ENCODE results near the gene ITPKA.

The ITPKA gene

DNA sequence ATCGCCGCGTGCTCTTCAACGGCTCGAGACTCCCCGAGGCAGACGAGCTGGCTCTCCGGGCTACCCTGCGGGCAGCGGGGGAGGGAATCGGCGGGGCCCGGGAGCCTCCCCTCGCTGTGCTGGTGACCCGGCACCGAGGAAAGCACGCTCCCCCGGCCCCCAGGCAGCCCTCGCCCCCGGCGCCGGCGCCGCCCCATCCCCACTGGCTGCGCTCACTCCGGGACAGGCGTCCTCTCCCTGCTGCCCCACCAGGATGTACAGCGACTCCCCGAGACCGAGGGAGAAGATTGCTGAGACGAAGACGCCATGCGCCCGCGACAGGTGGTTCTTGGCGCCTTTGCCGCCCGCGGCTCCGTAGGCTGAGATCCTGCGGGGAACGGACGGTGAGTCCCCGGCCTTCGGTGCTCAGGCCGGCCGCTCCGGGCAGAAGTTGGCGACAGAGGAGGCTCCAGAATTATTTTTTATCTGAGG, 18.3 kb downstream of the ITPKA start:
- DNase-seq = no peak

DNA sequence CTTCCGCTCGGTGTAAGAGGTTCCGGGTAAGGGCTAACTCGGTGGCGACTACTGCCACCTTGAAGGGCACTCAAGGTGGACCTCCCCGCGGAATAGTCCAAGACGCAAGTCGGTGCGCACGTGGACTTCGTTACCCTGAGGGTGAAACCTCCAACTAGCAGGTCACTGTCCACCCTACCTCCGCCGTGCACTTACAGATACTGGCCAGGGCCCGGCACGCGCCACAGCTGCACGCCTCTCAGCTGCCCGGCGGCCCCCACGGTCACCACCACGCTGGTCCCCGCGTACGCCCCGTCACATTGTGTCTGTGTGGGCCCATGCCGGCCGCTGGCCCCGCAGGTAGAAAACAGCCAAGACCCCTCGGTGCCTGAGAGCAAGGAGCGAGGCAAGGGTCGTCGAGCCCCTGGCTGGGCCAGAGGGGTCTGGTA, 18.9 kb downstream of the ITPKA start:
- DNase-seq = no peak

DNA sequence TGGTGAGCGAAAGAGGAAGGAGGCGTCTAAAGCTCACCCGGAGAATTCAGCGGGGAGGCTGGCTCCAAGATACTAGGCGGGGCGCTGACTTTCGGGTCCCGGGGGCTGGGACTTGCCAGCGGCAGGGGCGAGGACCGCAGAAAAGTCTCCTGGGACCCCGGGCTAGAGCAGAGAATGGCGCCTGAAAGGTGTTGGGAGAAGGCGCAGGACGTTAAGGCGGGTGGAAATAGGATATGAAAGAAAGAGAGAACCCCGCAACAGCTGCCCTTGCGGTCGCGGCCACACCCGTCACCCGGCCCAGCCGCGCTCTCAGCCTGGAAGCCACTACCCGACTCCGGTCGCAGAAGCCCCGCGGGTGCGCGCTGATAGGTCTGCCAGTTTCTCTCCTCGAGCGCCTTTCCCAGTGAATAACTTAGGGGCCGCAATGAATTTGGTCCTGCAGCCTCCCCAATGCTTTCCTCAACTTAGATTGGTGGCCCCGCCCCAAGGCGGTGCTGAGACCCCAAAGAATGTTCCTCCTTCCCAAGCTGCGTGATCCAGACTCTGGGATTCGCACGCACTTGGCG, 19.3 kb downstream of the ITPKA start:
- DNase-seq = no peak

DNA sequence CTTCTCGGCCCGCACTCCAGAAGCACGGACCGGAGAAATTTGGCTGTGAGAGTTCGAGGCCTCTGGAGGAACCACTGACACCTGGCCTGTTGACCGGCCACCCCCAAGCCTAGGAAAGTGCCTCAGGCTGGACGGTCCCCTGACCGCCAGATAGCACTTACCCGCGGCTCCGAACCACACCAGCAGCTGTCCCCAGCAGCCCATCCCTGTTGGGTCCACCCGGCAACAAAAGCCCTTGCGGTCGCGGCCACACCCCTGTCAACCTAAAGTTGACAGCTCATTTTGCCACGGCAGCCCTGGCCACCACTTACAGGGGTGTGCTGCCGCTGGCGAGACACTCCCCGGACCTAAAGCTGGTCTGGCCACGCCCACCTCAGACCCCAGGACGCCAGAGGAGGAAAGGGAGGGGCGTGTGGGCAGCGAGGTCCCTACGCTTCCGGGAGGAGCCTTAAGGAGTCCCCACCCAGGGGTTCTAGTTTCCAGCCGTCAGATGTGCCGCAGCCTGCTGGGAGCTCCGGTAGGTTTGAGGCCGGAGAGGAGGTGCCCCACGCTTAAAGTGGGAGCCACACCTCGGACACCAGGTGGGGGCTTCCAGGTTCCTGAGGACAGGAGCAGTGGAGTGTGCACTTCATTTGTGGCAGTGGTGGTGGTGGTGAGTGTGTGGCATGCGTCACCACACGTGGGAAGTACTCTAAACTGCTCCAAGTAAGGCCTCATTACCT, 20.0 kb downstream of the ITPKA start, which contains the start of gene LTK:
LTK (minus strand) TSS at position 322 of the 722 bp plus-strand sequence; CDS start at position 204, 118 bp downstream.
- peak; percentile 22 for DNase-seq

DNA sequence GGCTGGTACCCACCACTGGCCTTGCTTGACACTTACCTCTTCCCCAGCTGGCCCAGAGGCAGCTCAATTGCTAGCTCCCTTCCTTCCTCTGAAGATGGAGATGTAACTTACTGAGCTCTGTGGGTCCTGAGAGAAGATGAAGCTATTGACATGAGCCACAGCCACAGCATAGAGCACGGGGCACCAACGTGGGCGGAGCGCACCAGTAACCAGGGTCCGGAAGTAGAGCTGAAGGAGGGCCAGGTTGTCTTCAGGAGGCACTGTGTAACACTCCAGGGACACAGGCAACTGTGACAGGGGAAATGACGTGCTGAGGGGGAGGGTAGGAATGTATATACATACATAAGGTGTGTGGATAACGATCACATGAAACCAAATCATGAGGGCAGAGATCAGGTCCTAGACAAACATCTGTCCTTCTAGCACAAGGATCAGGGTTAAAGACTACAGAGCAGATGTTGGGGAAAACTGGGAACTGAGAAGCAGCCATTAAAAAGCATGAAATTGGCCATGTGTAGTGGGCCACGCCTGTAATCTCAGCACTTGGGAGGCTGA, 24.3 kb downstream of the ITPKA start:
- no peak for DNase-seq

DNA sequence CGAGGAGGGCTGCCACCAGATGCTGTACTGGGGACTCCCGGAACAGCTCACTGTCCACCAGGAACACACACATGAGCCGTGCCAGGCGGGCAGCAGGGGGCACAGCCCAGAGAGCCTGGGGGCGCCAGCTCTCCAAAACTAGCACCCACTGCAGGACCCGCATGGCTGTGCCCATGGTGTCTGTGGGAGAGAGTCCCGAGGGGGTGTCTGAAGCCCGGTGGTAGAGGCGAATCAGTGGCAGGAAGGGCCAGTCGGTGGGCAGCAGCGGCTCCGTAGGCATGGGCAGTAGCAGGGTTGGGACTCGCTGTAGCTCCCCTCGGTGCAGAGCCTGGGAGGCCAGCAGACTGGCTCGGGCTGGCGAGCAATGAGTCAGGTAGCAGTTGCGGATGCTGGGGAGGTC, 27.0 kb downstream of the ITPKA start:
- no peak for DNase-seq

DNA sequence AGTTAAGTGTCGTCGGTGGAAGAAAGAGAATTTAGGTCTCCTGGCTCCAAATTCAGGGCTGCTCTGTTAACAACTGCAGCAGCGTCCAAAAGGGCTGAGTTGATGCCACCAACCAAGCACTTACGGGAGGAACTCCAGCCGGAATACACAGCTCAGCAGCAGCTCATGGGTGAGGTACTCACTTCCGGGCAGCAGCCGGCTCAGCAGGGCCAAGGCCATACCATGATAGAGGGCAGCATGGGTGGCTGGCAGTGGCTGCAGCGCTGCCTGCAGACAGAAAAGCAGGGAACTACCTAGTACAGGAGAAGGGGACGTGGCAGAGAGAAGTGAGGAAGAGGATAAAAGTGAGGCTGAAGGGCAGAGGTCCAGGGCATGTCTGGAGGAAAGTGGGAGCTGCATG, 27.9 kb downstream of the ITPKA start:
- no peak for DNase-seq

DNA sequence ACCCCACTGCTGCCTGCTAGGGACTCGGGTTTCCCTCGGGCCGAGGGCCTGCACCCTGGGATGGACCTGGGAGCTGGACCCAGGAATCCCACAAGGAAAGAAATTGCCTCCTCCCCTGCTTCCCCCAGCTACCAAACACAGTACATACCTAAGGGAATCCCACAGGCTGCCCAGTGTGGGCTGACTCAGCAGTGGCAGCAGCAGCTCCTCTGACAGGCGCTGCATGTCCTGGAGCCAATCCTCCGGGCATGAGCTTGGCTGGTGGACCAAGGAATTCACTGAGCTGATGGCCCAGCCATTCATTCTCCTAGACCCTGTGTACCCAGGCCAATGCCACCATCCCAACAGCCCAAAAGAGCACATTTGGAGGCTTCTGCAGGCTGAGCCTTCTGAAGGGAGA, 29.4 kb downstream of the ITPKA start:
- DNase-seq = no peak

DNA sequence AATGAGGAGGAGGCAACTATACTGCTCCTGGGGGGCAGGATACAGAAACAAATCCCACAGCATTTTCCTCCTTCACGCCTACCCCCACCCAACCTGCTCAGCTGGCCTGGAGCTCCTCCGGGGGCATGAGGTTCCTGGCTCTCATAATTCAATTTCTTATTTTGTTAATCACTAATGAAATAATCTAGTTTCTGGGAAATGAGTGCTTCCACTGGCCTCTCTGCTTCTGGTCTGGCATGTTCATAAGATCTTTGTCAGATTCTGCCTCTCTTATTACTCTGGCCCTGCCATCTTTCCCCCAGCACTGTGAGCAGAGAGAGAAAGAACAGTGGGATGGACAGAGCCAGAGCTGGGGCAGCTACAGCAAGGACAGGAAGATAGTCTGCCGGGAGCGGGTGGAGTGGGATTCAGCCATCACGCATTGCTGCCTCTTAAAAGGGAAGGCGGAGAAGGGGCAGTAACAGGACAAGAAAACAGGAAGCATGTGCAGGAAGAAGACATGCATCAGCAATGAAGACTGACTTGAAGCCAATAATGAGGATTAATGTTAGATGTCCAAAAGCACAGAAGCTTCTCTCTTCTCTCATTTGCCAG, 36.8 kb downstream of the ITPKA start:
- DNase-seq = no peak

DNA sequence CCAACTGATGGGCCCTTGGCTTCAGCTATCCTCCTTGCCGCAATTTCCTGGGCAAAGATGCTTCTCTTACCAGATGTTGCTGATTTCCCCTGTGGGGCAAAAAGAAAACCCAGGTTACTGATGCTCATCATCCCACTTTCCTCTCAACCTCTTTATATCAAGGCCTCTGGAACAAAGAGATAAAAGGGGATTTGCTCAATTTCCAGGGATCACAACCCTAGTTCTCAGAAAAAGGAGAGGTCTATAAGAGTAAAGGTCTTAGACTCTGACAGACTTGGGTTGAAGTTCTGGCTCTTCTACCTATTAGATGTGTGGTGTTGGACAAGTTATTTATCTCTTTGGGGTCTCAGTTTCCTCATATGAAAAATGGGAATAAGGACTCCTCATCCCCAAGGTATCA, 41.9 kb downstream of the ITPKA start:
- no peak for DNase-seq

DNA sequence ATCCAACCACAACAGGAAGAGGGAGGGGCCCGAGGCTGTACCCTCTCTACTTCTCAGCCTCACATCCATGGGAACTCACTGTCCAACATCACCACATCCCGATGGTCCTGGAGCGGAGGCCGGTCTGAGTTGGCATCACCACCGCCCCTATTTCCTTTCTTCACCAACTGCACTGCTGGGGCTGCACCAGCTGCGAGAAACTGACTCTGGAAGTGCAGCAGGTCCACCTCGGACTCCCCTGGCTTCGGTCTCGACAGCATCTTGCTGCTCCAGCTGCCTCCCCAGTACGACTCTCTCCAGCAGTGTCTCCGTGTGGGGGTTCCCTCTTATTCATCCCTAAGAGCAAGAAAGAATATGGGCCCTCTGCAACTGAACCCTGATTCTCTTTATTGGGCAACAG, 43.2 kb downstream of the ITPKA start:
- no peak for DNase-seq

DNA sequence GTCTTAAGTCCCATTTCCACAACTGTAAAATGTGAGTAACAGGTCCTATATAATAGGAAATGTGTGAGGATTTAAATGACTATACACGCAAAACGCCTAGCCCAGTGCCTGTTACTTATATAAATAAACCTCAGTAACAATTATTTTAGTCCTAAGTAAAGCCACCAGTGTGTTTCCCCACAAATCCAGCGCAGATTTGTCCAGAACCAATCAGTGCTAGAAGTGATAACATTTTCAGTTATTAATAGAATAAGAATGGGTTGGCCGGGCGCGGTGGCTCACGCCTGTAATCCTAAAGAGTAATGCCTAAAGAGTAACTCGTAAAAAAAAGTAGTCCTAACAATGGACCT, 49.8 kb downstream of the ITPKA start:
- no peak for DNase-seq

DNA sequence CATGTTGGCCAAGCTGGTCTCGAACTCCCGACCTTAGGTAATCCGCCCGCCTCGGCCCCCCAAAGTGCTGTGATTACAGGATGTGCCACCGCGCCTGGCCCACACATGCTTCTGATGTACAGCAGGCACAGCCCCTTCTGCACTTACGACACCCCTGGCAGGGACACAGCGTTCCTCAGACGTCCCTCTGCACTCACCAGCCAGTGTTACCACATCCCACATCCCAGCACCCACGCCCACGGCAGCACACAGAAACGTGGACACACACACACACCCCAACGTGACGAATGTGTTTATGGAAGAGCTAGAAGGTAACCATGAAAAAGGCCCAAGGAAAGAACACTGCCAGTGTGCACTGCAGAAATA, 51.0 kb downstream of the ITPKA start:
- DNase-seq = peak; percentile 5

DNA sequence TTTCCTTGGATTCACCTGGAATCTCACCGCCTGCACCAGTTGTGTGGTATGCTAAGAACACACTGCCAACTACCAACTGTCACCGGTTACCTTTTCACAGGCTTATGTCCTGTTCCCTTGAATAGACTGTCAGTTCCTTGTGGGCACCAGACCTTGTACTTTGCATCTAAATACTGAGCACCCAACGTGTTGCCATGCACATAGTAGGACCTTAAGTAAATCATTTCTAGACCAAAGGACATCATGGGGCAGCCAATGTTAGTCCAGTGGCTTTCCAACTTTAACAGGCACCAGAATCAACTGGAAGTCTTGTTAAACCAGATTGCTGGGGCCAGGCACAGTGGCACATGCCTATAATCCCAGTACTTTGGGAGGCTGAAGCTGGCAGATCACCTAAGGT, 51.5 kb downstream of the ITPKA start:
- no peak for DNase-seq

DNA sequence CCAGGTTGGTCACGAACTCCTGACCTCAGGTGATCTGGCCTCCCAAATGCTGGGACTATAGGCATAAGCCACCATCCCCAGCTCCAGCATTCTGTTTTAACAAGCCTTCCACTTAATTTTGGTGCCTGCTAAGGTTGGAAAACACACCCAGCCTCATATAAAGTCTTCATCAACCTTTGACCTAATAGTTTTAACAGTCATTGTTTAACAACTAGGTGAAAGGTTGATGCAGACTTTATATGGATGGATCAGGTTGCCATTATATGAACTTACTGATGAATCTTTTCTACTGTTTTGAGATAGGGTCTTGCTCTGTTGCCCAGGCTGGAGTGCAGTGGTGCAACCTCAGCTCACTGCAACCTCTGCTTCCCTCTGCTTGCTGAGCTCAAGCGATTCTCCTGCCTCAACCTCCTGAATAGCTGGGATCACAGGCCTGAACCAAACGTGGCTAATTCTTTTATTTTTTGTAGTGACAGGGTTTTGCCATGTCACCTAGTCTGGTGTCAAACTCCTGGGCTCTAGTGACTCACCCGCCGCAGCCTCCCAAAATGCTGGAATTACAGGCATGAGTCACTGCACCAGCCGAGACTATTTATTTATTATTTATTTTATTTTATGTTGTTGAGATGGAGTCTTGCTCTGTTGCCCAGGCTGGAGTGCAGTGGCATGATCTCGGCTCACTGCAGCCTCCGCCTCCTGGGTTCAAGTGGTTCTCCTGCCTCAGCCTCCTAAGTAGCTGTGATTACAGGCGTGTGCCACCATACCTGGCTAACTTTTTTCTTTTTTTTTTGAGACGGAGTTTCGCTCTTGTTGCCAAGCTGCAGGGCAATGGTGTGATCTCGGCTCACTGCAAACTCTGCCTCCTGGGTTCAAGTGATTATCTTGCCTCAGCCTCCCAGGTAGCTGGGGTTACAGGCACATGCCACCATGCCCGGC, 53.4 kb downstream of the ITPKA start:
- peak; percentile 68 for DNase-seq

DNA sequence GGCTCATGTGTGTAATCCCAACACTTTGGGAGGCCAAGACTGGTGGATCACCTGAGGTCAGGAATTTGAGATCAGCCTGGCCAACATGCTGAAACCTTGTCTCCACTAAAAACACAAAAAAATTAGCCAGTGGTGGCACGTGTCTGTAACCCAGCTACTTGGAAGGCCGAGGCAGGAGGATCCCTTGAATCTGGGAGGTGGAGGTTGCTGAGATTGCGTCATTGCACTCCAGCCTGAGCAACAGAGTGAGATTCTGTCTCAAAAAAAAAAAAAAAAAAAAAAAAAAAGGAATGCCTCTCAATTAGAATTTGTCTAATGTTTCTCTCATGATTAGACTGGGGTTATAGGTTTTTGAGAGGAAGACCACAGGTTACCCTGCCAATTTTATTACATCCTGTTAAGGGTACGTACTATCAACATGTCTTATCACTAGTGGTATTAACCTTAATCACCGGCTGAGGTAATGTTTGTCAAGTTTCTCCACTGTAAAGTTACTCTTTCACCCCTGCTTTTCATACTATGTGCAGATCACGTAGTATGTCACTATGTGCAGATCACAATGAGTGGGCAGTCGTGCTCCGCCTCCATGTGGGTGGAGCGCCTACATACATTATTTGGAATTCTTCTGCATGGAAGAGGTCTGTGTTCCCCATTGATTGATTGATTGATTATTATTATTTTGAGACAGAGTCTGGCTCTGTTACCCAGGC, 56.5 kb downstream of the ITPKA start:
- no peak for DNase-seq
